ENCODE data around the gene LYL1. TPM values are rescaled to one million over a fixed set of nuclear protein-coding genes. Genes with fewer than 3 reads are reported as not detected.

LYL1 gene
- total and polyA plus RNA-seq, 2 of the 13 experiments (the other 11 are each of a cell fraction or from before 2014, with no cell fraction given) = 0.75 to 0.92 TPM

- H3K9ac ChIP-seq (ENCODE audit: insufficient read depth, low read depth, low read length) = no peak overlapping the region
- no peaks in the 10 kb centered on the region for H3K79me2 ChIP-seq (ENCODE audit: insufficient read depth, low read length)
- DNase-seq (ENCODE audit: low spot score) = no peak
- H3K4me2 ChIP-seq (ENCODE audit: low read depth, low read length) = no peak overlapping the region
- in situ Hi-C loops (cut with HindIII; ENCODE audit: extremely low pct_ligation_motif_present, low pct_unique_long_range_greater_than_20kb) (no loop called here), intact Hi-C loops (cut with micrococcal nuclease; ENCODE audit: unreplicated experiment) (no loop called here)
- no peaks in the 10 kb centered on the region for H4K20me1 ChIP-seq (ENCODE audit: insufficient read depth, low read length)
- H3K27ac ChIP-seq (ENCODE audit: extremely low read length, insufficient read depth, low read length) = no peak overlapping the region
- BruUV-seq (replicated peaks) = no TSS peak
- ChIA-PET POLR2A (no interaction called here), CTCF (ENCODE audit: low intra/inter-chr PET ratio, low total read pairs) (no interaction called here)
- H3K27me3 ChIP-seq (ENCODE audit: control insufficient read depth in 1 of 2, insufficient read depth in 2 of 2, low read length in 2 of 2) = no peaks in the 10 kb centered on the region
- WGBS (ENCODE audit: low lambda C conversion rate) = 67% methylated on average over 3 of the region's 9 CpGs
- H3K4me1 ChIP-seq (ENCODE audit: insufficient read depth, low read length) = peaks cover 11% of the 10 kb centered on the region
- no peak for ATAC-seq
- H3K36me3 ChIP-seq (replicated peaks in 1 of 2; ENCODE audit: control insufficient read depth in 1 of 2, insufficient read depth in 2 of 2, low read length in 2 of 2) = peaks cover 7 to 32% of the 10 kb centered on the region in 2 experiments; a peak in 4 of 5 replicates
- FAIRE-seq = no peak
- H3K9me3 ChIP-seq (ENCODE audit: low read length) = no peaks in the 10 kb centered on the region
- no peak overlapping the region for H3K4me3 ChIP-seq (replicated peaks in 1 of 3; ENCODE audit: insufficient read depth in 1 of 3, low read depth in 2 of 3, low read length in 3 of 3)
- no peak overlapping the region for H2AFZ ChIP-seq (ENCODE audit: low read length)
- no peak for TF ChIP-seq FOXP1 (IDR thresholded peaks at IDR 0.05)
- TF ChIP-seq FOXP1 (CRISPR knock-in tag; IDR thresholded peaks at IDR 0.05) = no peak
- TF ChIP-seq ZNF557 (CRISPR knock-in tag; IDR thresholded peaks at IDR 0.05) = no peak
- TF ChIP-seq ZNF703 (CRISPR knock-in tag; IDR thresholded peaks at IDR 0.05; ENCODE audit: borderline replicate concordance) = no peak
- no peak for TF ChIP-seq NR2F6 (IDR thresholded peaks at IDR 0.05)
- no peak for TF ChIP-seq NR2F6 (CRISPR knock-in tag; IDR thresholded peaks at IDR 0.05)
- TF ChIP-seq ZNF878 (CRISPR knock-in tag; IDR thresholded peaks at IDR 0.05) = no peak
- TF ChIP-seq ZNF552 (CRISPR knock-in tag; IDR thresholded peaks at IDR 0.05; ENCODE audit: borderline replicate concordance) = no peak
- no peak for TF ChIP-seq RARA (CRISPR knock-in tag; IDR thresholded peaks at IDR 0.05)
- TF ChIP-seq, protein P1, sequence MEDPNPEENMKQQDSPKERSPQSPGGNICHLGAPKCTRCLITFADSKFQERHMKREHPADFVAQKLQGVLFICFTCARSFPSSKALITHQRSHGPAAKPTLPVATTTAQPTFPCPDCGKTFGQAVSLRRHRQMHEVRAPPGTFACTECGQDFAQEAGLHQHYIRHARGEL (CRISPR knock-in tag; IDR thresholded peaks at IDR 0.05) = no peak
- TF ChIP-seq BRCA1 (CRISPR knock-in tag; IDR thresholded peaks at IDR 0.05) = no peak
- TF ChIP-seq TFAP4 (IDR thresholded peaks at IDR 0.05; ENCODE audit: borderline replicate concordance, low read depth) = no peak
- TF ChIP-seq ZNF44 (CRISPR knock-in tag; IDR thresholded peaks at IDR 0.05) = no peak
- TF ChIP-seq NFYB (CRISPR knock-in tag; IDR thresholded peaks at IDR 0.05) = no peak
Observed at GRCh38 chr19:13083627-13084026, 19.0 kb downstream of the LYL1 start.
